Measurements from ENCODE around the gene CHD9.
"Not testable (repeated sequence)": the region's sequence is repeated elsewhere in the genome, so short reads cannot be mapped to it uniquely, and the experiment has no call there.

The CHD9 gene, protein sequence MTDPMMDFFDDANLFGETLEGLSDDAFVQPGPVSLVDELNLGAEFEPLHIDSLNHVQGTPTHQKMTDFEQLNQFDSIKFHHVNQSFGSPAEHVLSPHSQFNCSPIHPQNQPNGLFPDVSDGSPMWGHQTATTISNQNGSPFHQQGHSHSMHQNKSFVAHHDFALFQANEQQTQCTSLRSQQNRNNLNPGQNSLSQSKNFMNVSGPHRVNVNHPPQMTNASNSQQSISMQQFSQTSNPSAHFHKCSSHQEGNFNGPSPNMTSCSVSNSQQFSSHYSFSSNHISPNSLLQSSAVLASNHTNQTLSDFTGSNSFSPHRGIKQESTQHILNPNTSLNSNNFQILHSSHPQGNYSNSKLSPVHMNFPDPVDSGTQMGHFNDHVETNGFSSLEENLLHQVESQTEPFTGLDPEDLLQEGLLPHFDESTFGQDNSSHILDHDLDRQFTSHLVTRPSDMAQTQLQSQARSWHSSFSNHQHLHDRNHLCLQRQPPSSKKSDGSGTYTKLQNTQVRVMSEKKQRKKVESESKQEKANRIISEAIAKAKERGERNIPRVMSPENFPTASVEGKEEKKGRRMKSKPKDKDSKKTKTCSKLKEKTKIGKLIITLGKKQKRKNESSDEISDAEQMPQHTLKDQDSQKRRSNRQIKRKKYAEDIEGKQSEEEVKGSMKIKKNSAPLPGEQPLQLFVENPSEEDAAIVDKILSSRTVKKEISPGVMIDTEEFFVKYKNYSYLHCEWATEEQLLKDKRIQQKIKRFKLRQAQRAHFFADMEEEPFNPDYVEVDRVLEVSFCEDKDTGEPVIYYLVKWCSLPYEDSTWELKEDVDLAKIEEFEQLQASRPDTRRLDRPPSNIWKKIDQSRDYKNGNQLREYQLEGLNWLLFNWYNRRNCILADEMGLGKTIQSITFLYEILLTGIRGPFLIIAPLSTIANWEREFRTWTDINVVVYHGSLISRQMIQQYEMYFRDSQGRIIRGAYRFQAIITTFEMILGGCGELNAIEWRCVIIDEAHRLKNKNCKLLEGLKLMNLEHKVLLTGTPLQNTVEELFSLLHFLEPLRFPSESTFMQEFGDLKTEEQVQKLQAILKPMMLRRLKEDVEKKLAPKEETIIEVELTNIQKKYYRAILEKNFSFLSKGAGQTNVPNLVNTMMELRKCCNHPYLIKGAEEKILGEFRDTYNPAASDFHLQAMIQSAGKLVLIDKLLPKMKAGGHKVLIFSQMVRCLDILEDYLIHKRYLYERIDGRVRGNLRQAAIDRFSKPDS (N-terminal part only)

GRCh38 chr16:53054670-53055485 is at the start of gene CHD9:
CHD9 (plus strand) TSS chr16:53054991; CDS start chr16:53156090, 101,099 bp downstream.
- peak; percentile 64 for DNase-seq

GRCh38 chr16:53007095-53007494 is 47.7 kb upstream of the CHD9 start:
- no peak for DNase-seq

DNA sequence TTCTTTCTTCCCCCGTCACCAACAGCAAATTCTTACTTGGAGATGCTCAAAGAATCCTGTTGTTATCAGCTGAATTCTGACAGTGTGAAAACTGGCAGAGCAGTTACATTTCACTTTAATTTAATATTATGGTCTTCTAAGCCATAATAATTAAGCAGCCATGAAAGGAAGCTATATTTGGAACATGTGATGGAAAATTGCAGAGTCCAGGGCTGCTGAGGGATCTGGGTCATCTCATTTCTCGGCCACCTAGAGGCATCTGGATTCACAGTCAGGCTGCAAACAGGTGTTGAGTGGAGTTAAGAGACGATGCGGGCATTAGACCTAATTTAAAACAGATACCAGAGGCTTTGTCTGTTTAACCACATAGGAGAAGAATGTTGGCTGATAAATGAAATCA is 40.5 kb upstream of the CHD9 start:
- DNase-seq: no peak

- no peak for DNase-seq
Measured at GRCh38 chr16:53018834-53019416, 35.9 kb upstream of the CHD9 start.

GRCh38 chr16:53022374-53022773 is 32.4 kb upstream of the CHD9 start:
- DNase-seq: no peak

DNA sequence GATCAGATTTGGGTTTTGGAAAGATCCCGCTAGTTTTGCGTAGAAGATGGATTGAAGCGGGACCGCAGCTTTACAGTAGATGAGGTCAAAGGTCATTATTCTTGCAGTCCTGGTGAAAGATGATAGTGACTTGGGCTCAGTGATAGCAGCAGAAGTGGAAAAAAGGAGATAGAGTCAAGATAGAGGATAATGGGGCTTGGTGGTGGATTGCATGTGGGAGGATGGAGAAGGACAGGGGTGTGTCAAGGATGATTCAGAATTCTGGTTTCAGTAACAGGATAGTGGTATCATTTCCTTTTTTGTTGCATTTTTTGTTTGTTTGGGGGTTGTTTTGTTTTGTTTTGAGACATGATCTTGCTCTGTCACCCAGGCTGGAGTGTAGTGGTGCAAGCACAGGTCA is 30.7 kb upstream of the CHD9 start:
- no peak for DNase-seq

GRCh38 chr16:53029971-53030370 is 24.8 kb upstream of the CHD9 start:
- DNase-seq: no peak

GRCh38 chr16:53031323-53031942 is 23.4 kb upstream of the CHD9 start:
- DNase-seq: no peak

GRCh38 chr16:53034306-53034705 is 20.5 kb upstream of the CHD9 start:
- DNase-seq: no peak

DNA sequence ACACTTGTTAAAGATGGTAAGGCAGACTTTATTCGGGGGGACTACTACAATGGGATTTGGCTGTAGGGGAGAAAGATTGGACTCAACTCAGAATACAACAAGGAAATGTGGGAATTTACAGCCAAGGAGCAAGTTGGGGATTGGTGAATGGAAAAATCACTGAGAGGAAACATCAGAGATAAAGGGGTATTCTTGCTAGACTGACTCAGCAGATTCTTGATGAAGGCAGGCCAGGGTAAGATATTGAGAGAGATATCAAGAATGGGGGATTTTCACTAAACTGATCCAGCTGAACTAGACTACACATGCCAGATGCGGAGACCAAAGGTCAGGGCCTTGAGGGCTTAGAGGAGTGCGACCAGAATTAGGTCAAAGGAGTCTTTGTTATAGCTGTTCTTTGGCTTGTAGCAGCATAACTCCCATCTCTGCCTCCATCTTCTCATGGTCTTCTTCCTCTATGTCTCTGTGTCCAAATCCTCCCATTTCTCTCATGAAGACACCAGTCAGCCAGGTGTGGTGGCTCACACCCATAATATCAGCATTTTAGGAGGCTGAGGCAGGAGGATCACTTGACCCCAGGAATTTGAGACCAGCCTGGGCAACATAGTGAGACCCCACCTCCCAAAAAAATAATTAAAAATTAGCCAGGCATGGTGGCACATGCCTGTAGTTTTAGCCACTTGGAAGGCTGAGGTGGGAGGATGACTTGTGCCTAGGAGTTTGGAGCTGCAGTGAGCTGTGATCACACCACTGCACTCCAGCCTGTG is 19.4 kb upstream of the CHD9 start:
- DNase-seq: no peak

DNA sequence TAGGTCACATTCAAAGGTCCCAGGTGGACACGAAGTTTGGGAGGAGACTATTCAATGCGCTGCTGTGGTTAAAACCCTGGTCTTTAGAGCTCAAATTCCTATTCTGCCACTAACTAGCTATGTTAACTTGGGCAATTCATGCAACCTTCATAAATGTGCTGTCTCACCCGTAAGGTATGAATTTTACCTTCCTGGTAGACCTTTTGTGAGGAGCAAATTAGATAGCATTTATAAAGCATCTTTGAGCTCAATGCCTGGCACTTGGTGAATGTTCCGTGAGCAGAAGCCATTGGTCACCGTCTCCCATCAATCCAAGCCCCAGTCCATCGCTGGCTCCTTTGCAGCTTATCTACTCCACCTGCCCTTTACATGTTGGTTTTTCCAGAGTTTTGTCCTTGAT is 18.7 kb upstream of the CHD9 start:
- DNase-seq: no peak

- DNase-seq: not testable (repeated sequence)
Measured at GRCh38 chr16:53036711-53037110, 18.1 kb upstream of the CHD9 start.

DNA sequence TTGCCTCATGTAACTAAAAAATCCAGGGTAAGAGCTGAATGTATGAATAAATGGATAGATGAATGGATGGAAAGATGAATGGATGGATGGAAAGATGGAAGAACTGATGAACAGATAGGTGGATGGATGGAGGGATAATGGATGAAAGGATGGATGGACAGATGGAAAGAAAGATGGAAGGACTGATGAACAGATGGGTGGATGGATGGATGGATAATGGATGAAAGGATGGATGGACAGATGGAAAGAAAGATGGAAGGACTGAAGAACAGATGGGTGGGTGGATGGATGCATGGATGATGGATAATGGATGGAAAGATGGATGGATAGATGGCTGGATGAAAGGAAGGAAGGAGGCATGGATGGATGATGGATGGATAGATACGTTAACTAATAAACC is 14.0 kb upstream of the CHD9 start:
- no peak for DNase-seq

DNA sequence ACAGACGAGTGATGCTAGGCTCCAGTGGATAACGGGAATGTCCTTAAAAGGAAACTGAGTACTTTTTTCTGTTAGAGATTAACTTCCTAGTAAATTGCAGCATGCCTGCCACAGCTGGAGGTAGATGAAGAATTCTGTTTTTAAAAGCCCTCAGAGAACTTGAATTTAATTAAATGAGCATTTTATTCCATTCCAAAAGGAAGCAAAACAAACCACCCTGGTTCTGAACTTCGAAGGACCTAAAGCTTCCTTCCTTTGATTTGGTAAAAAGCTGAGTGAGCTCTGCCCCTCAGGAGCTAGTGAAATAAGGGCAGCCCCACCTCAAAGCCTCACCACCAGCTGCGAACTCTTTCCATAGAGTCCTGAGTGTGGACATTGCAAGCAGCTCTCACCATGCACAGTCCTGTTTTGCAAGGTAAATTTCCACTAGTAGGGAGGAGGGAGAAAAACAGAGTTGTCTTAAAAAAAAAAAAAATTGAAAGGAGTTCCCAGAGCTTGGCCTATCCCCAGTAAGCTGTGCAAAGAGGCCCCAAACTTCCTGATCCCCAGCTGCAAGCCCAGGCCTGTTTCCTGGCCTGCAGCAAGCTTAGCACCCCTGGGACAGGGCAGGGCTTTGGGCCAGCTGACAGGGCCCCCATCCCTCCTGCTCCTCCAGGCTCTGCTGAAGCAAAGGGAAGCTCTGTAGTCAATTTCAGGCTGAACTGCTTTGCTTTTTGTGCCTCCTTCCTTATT is 13.3 kb upstream of the CHD9 start:
- DNase-seq: no peak

DNA sequence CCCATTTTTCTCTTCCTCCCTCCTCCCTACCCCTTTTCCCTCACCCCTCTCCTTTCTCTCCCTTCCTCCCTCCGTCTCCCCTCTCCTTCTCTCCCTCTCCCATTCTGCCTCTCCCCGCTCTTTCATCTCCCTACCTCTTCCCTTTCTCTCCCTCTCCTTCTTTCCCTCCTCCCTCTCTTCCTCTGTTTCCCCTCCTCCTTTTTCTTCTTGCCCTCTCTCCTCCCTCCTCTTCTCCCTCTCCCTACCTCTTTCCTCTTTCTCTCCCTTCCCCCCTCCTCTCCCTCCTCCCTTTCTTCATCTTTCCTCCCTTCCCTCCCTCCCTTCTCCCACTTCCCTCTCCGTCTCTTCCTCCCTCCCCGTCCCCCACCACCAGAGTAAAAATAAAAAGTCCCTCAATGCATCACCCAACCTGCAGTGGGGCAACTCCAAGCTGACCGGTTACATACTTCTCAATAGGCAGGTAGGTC is 12.5 kb upstream of the CHD9 start:
- DNase-seq: no peak

DNA sequence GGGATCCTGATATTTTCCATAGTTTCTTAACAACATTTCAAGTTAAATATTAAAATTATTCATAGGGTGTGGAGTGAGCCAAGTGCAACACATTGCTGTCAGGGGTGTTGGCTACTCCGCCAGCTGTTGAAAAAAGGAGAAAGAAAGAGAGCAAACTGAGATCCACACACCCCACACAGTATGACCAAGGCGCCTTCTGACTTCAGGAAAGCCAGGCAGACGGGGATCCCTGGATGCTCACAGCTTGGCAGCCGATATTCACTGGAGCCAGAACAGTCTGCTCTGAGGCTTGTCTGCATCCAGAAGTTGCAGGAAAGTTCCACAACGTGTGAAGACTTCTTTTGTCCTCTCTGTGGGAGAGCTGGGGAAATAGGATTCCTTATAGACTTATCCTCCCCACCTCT is 11.4 kb upstream of the CHD9 start:
- DNase-seq: no peak

GRCh38 chr16:53043986-53044601 is 10.7 kb upstream of the CHD9 start:
- DNase-seq: no peak

- DNase-seq: no peak
Measured at GRCh38 chr16:53045341-53046220, 9.2 kb upstream of the CHD9 start.
